Fibroblast of lung (primary cell): ENCODE results near the gene RGL2. TPM values are rescaled to one million over a fixed set of nuclear protein-coding genes. Genes with fewer than 3 reads are reported as not detected.

ENCODE experiments used
- DNase-seq, 2 donors: peaks; one replicate each; pipeline versions ENCODE4 v3.0.0 to v3.0.0-alpha.2; 2010; ENCODE audit warnings: low read depth in 2 of 2
- H2AFZ ChIP-seq: 2 replicates; pipeline ENCODE4 v1.5.1; 2012; ENCODE audit warnings: low read length, control low read depth, inconsistent platforms
- H3K27ac ChIP-seq: 2 replicates; pipeline ENCODE4 v1.5.1; 2011; ENCODE audit warnings: low read length, control low read depth; ENCODE audit not compliant: insufficient read depth
- H3K27me3 ChIP-seq: 2 replicates; pipeline ENCODE4 v1.5.1; 2011; ENCODE audit warnings: mild to moderate bottlenecking, low read length; ENCODE audit not compliant: control insufficient read depth, insufficient read depth
- H3K36me3 ChIP-seq: 2 replicates; pipeline ENCODE4 v1.5.1; 2011; ENCODE audit warnings: low read length; ENCODE audit not compliant: control insufficient read depth, insufficient read depth
- H3K4me1 ChIP-seq: 2 replicates; pipeline ENCODE4 v1.5.1; 2011; ENCODE audit warnings: low read length; ENCODE audit not compliant: control insufficient read depth, insufficient read depth; ENCODE audit errors: extremely low read depth
- H3K4me2 ChIP-seq: 2 replicates; pipeline ENCODE4 v1.5.1; 2011; ENCODE audit warnings: low read length, control low read depth; ENCODE audit not compliant: insufficient read depth; ENCODE audit errors: extremely low read depth
- H3K4me3 ChIP-seq, 4 experiments: fragments of 200-600 bp in 1 of 4; sonication (generic) in 1 of 4; replicated peaks in 1 of 4; 2 replicates each; pipeline ENCODE4 v1.5.1; 2011 to 2016; ENCODE audit warnings: low read length in 4 of 4, low read depth in 3 of 4, mild to moderate bottlenecking in 3 of 4, control low read depth in 2 of 4, inconsistent platforms in 1 of 4, mixed read lengths in 1 of 4; ENCODE audit not compliant: insufficient read depth in 1 of 4; ENCODE audit errors: control extremely low read depth in 1 of 4
- H3K79me2 ChIP-seq: 2 replicates; pipeline ENCODE4 v1.5.1; 2012; ENCODE audit warnings: mild to moderate bottlenecking, low read length, inconsistent platforms; ENCODE audit not compliant: control insufficient read depth, insufficient read depth
- H3K9ac ChIP-seq: 2 replicates; pipeline ENCODE4 v1.5.1; 2011; ENCODE audit warnings: mild to moderate bottlenecking, low read length, control low read depth; ENCODE audit not compliant: insufficient read depth
- H3K9me3 ChIP-seq: 2 replicates; pipeline ENCODE4 v1.5.1; 2012; ENCODE audit warnings: low read depth, low read length; ENCODE audit not compliant: control insufficient read depth, insufficient read depth
- H4K20me1 ChIP-seq: 2 replicates; pipeline ENCODE4 v1.5.1; 2011; ENCODE audit warnings: low read length; ENCODE audit not compliant: control insufficient read depth, insufficient read depth; ENCODE audit errors: extremely low read depth
- CTCF ChIP-seq, 2 donors: IDR thresholded peaks in 1 of 2; conservative IDR thresholded peaks in 1 of 2; 1 replicate in 1 of 2; 2 replicates in 1 of 2; pipeline ENCODE4 v1.5.1; 2011 to 2012; ENCODE audit warnings: low read length in 2 of 2, control low read depth in 1 of 2, inconsistent platforms in 1 of 2, low read depth in 1 of 2, mild to moderate bottlenecking in 1 of 2
- EZH2 ChIP-seq: IDR thresholded peaks from 2 replicates; pipeline ENCODE4 v1.5.1; 2012; ENCODE audit warnings: low read length, control low read depth, mild to moderate bottlenecking; ENCODE audit errors: missing control alignments
- polyA plus RNA-seq, 2 donors: library from polyadenylated mRNA; depleted of rRNA in 1 of 2; stranded (reverse) in 1 of 2; unstranded in 1 of 2; fragments of >200 nt; gene quantifications; 2 replicates each; pipeline ENCODE4 v1.2.1, GENCODE V29; 2011 to 2012; ENCODE audit warnings: missing spikeins in 1 of 2
- total RNA-seq: library from RNA; depleted of rRNA; stranded (reverse); fragments of >200 nt; gene quantifications from 2 replicates; pipeline ENCODE4 v1.2.1, GENCODE V29; 2014

The RGL2 gene
- total and polyA plus RNA-seq, 2 donors (not counting 1 experiment from before 2014, with no cell fraction given) = 17.4 to 22.8 TPM

- H3K79me2 ChIP-seq = peaks cover 51% of the 10 kb centered on the region
- no peaks in the 10 kb centered on the region for H3K27me3 ChIP-seq
- H3K4me1 ChIP-seq = peaks cover 19% of the 10 kb centered on the region
- no peak for DNase-seq
- no peak overlapping the region for H2AFZ ChIP-seq
- H4K20me1 ChIP-seq = no peaks in the 10 kb centered on the region
- no peak overlapping the region for H3K9ac ChIP-seq
- peak overlapping the region; percentile 30 for H3K27ac ChIP-seq
- no peaks in the 10 kb centered on the region for H3K9me3 ChIP-seq
- H3K36me3 ChIP-seq = peaks cover 26% of the 10 kb centered on the region
- H3K4me3 ChIP-seq = peak overlapping the region; percentile 35 to 97 (median 92)
- peak overlapping the region; percentile 100 for H3K4me2 ChIP-seq
- TF ChIP-seq CTCF (conservative IDR thresholded peaks at IDR 0.05 in 1 of 2, IDR thresholded peaks at IDR 0.05 in 1 of 2; ENCODE audit: low read depth in 1 of 2, low read length in 2 of 2) (no peak), EZH2 (no peak)
These were observed 24.5 kb downstream of the RGL2 start for GRCh38 chr6:33273924-33274902.

- H3K4me3 ChIP-seq = peak overlapping the region; percentile 75 to 97 (median 92)
- H3K9me3 ChIP-seq = no peaks in the 10 kb centered on the region
- H2AFZ ChIP-seq = no peak overlapping the region
- peaks cover 19% of the 10 kb centered on the region for H3K4me1 ChIP-seq
- no peak for TF ChIP-seq EZH2
- TF ChIP-seq CTCF (conservative IDR thresholded peaks at IDR 0.05 in 1 of 2, IDR thresholded peaks at IDR 0.05 in 1 of 2; ENCODE audit: low read depth in 1 of 2, low read length in 2 of 2) = no peak
- H3K79me2 ChIP-seq = peaks cover 51% of the 10 kb centered on the region
- H3K4me2 ChIP-seq = peak overlapping the region; percentile 100
- DNase-seq = peak in 1 of 2 donors; percentile 11
- no peaks in the 10 kb centered on the region for H4K20me1 ChIP-seq
- no peaks in the 10 kb centered on the region for H3K27me3 ChIP-seq
- H3K27ac ChIP-seq = peak overlapping the region; percentile 95
- peaks cover 24% of the 10 kb centered on the region for H3K36me3 ChIP-seq
- peak overlapping the region; percentile 78 for H3K9ac ChIP-seq
These were observed 25.4 kb downstream of the RGL2 start for GRCh38 chr6:33273129-33273923.
